Fibroblast of lung (primary cell): ENCODE data around the gene CTBP2. TPM values are rescaled to one million over a fixed set of nuclear protein-coding genes. Genes with fewer than 3 reads are reported as not detected.
A peak's percentile ranks its signal among the peaks of the same experiment; 100 is the strongest.

Experiments used
- DNase-seq, 2 donors: peaks; one replicate each; pipeline versions ENCODE4 v3.0.0 to v3.0.0-alpha.2; 2010; ENCODE audit warnings: low read depth in 2 of 2
- H2AFZ ChIP-seq: 2 replicates; pipeline ENCODE4 v1.5.1; 2012; ENCODE audit warnings: low read length, control low read depth, inconsistent platforms
- H3K27ac ChIP-seq: 2 replicates; pipeline ENCODE4 v1.5.1; 2011; ENCODE audit warnings: low read length, control low read depth; ENCODE audit not compliant: insufficient read depth
- H3K27me3 ChIP-seq: 2 replicates; pipeline ENCODE4 v1.5.1; 2011; ENCODE audit warnings: mild to moderate bottlenecking, low read length; ENCODE audit not compliant: control insufficient read depth, insufficient read depth
- H3K36me3 ChIP-seq: 2 replicates; pipeline ENCODE4 v1.5.1; 2011; ENCODE audit warnings: low read length; ENCODE audit not compliant: control insufficient read depth, insufficient read depth
- H3K4me1 ChIP-seq: 2 replicates; pipeline ENCODE4 v1.5.1; 2011; ENCODE audit warnings: low read length; ENCODE audit not compliant: control insufficient read depth, insufficient read depth; ENCODE audit errors: extremely low read depth
- H3K4me2 ChIP-seq: 2 replicates; pipeline ENCODE4 v1.5.1; 2011; ENCODE audit warnings: low read length, control low read depth; ENCODE audit not compliant: insufficient read depth; ENCODE audit errors: extremely low read depth
- H3K4me3 ChIP-seq, 4 experiments: fragments of 200-600 bp in 1 of 4; sonication (generic) in 1 of 4; replicated peaks in 1 of 4; 2 replicates each; pipeline ENCODE4 v1.5.1; 2011 to 2016; ENCODE audit warnings: low read length in 4 of 4, low read depth in 3 of 4, mild to moderate bottlenecking in 3 of 4, control low read depth in 2 of 4, inconsistent platforms in 1 of 4, mixed read lengths in 1 of 4; ENCODE audit not compliant: insufficient read depth in 1 of 4; ENCODE audit errors: control extremely low read depth in 1 of 4
- H3K79me2 ChIP-seq: 2 replicates; pipeline ENCODE4 v1.5.1; 2012; ENCODE audit warnings: mild to moderate bottlenecking, low read length, inconsistent platforms; ENCODE audit not compliant: control insufficient read depth, insufficient read depth
- H3K9ac ChIP-seq: 2 replicates; pipeline ENCODE4 v1.5.1; 2011; ENCODE audit warnings: mild to moderate bottlenecking, low read length, control low read depth; ENCODE audit not compliant: insufficient read depth
- H3K9me3 ChIP-seq: 2 replicates; pipeline ENCODE4 v1.5.1; 2012; ENCODE audit warnings: low read depth, low read length; ENCODE audit not compliant: control insufficient read depth, insufficient read depth
- H4K20me1 ChIP-seq: 2 replicates; pipeline ENCODE4 v1.5.1; 2011; ENCODE audit warnings: low read length; ENCODE audit not compliant: control insufficient read depth, insufficient read depth; ENCODE audit errors: extremely low read depth
- EZH2 ChIP-seq: IDR thresholded peaks from 2 replicates; pipeline ENCODE4 v1.5.1; 2012; ENCODE audit warnings: low read length, control low read depth, mild to moderate bottlenecking; ENCODE audit errors: missing control alignments
- polyA plus RNA-seq, 2 donors: library from polyadenylated mRNA; depleted of rRNA in 1 of 2; stranded (reverse) in 1 of 2; unstranded in 1 of 2; fragments of >200 nt; gene quantifications; 2 replicates each; pipeline ENCODE4 v1.2.1, GENCODE V29; 2011 to 2012; ENCODE audit warnings: missing spikeins in 1 of 2
- total RNA-seq: library from RNA; depleted of rRNA; stranded (reverse); fragments of >200 nt; gene quantifications from 2 replicates; pipeline ENCODE4 v1.2.1, GENCODE V29; 2014
- TF ChIP-seq, protein P1 (sequence below), 2 donors: IDR thresholded peaks in 1 of 2; conservative IDR thresholded peaks in 1 of 2; 1 replicate in 1 of 2; 2 replicates in 1 of 2; pipeline ENCODE4 v1.5.1; 2011 to 2012; ENCODE audit warnings: low read length in 2 of 2, control low read depth in 1 of 2, inconsistent platforms in 1 of 2, low read depth in 1 of 2, mild to moderate bottlenecking in 1 of 2

CTBP2 gene
- total and polyA plus RNA-seq, 2 donors (not counting 1 experiment from before 2014, with no cell fraction given): 72.1 to 73.3 TPM

- Histone ChIP-seq H3K36me3 (peaks cover 1% of the 10 kb centered on the region), H3K4me3 (no peak overlapping the region), H3K27ac (peak overlapping the region; percentile 37), H2AFZ (no peak overlapping the region), H4K20me1 (no peaks in the 10 kb centered on the region), H3K79me2 (peaks cover 69% of the 10 kb centered on the region), H3K9me3 (no peaks in the 10 kb centered on the region), H3K4me1 (peaks cover 31% of the 10 kb centered on the region), H3K4me2 (no peak overlapping the region), H3K27me3 (no peaks in the 10 kb centered on the region), H3K9ac (no peak overlapping the region)
- DNase-seq: no peak
- no peak for TF ChIP-seq EZH2
- TF ChIP-seq, protein P1, sequence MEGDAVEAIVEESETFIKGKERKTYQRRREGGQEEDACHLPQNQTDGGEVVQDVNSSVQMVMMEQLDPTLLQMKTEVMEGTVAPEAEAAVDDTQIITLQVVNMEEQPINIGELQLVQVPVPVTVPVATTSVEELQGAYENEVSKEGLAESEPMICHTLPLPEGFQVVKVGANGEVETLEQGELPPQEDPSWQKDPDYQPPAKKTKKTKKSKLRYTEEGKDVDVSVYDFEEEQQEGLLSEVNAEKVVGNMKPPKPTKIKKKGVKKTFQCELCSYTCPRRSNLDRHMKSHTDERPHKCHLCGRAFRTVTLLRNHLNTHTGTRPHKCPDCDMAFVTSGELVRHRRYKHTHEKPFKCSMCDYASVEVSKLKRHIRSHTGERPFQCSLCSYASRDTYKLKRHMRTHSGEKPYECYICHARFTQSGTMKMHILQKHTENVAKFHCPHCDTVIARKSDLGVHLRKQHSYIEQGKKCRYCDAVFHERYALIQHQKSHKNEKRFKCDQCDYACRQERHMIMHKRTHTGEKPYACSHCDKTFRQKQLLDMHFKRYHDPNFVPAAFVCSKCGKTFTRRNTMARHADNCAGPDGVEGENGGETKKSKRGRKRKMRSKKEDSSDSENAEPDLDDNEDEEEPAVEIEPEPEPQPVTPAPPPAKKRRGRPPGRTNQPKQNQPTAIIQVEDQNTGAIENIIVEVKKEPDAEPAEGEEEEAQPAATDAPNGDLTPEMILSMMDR (conservative IDR thresholded peaks at IDR 0.05 in 1 of 2, IDR thresholded peaks at IDR 0.05 in 1 of 2; ENCODE audit: low read depth in 1 of 2, low read length in 2 of 2): no peak
These were observed 65.1 kb downstream of the CTBP2 start for GRCh38 chr10:125095228-125095627.

GRCh38 chr10:125094806-125095205, 65.6 kb downstream of the CTBP2 start:
- no peak for DNase-seq
- peaks cover 1% of the 10 kb centered on the region for H3K36me3 ChIP-seq
- no peaks in the 10 kb centered on the region for H3K27me3 ChIP-seq
- H2AFZ ChIP-seq: no peak overlapping the region
- peaks cover 31% of the 10 kb centered on the region for H3K4me1 ChIP-seq
- H3K79me2 ChIP-seq: peaks cover 67% of the 10 kb centered on the region
- H3K9ac ChIP-seq: no peak overlapping the region
- H3K4me3 ChIP-seq: no peak overlapping the region
- H4K20me1 ChIP-seq: no peaks in the 10 kb centered on the region
- H3K9me3 ChIP-seq: no peaks in the 10 kb centered on the region
- H3K4me2 ChIP-seq: no peak overlapping the region
- TF ChIP-seq, protein P1 (conservative IDR thresholded peaks at IDR 0.05 in 1 of 2, IDR thresholded peaks at IDR 0.05 in 1 of 2; ENCODE audit: low read depth in 1 of 2, low read length in 2 of 2): no peak
- no peak for TF ChIP-seq EZH2
- H3K27ac ChIP-seq: no peak overlapping the region

DNA sequence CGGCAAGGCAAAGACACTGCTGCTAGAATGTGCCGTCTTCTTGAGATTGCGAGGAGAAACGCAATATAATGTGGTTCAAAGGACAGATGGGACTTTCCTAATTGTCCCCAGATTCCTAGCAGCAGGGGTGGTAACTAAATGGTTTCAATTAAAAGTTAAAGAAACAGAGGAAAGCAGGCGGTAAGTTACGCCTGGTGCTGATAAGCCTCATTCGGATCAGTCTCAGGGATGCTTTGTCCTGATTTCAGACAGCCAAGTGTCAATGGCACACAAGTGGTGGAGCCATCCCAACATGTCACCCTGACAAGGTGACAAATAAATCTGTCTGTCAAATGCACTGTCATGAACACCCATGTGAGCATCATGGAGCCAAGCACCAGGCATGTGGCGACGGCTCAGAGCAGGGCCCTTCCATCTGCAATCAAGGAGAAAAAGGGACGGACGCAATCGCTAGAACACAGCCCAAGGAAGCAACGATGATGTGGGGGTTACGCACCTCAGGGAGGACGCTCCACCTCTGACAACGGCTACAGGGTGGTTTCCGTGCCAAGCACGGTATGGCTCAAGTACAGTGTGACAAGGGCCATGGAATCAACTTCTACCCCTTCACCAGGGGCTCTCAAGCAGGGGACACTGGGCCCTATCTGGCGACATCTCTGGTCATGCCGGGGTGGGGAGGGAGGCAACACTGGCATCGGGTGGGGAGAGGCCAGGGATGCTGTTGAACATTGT, 66.2 kb downstream of the CTBP2 start:
- Histone ChIP-seq H3K27me3 (no peaks in the 10 kb centered on the region), H4K20me1 (no peaks in the 10 kb centered on the region), H3K79me2 (peaks cover 68% of the 10 kb centered on the region), H3K4me2 (peak overlapping the region; percentile 30), H3K36me3 (peaks cover 1% of the 10 kb centered on the region), H3K9me3 (no peaks in the 10 kb centered on the region), H3K4me3 (no peak overlapping the region), H3K27ac (peak overlapping the region; percentile 19), H3K4me1 (peaks cover 31% of the 10 kb centered on the region), H3K9ac (no peak overlapping the region), H2AFZ (no peak overlapping the region)
- TF ChIP-seq EZH2: no peak
- TF ChIP-seq, protein P1 (conservative IDR thresholded peaks at IDR 0.05 in 1 of 2, IDR thresholded peaks at IDR 0.05 in 1 of 2; ENCODE audit: low read depth in 1 of 2, low read length in 2 of 2): no peak
- DNase-seq: no peak
